Gastrocnemius medialis (tissue), 4 donors: Measurements from ENCODE around the gene NR1D2. TPM values are rescaled to one million over a fixed set of nuclear protein-coding genes. Genes with fewer than 3 reads are reported as not detected.

ENCODE experiments used
- ATAC-seq, 2 donors: fragments of 150-250 bp; one replicate each; pipeline ENCODE4 v1.9.1; 2016
- DNase-seq, 2 donors: peaks; one replicate each; pipeline ENCODE4 v3.0.0-alpha.2; 2019
- H3K27ac ChIP-seq, 4 donors: fragments of 200-600 bp; sonication (generic); 1 replicate in 1 of 4; 2 replicates in 3 of 4; pipeline ENCODE4 v1.5.1; 2016 to 2018; ENCODE audit warnings: mild to moderate bottlenecking in 2 of 4, moderate library complexity in 1 of 4
- H3K27me3 ChIP-seq, 3 donors: fragments of 200-600 bp; sonication (generic) in 2 of 3; 1 replicate in 1 of 3; 2 replicates in 2 of 3; pipeline versions ENCODE4 v1.5.1 to v1.6.0; 2016 to 2019; ENCODE audit warnings: mild to moderate bottlenecking in 1 of 3, moderate library complexity in 1 of 3
- H3K36me3 ChIP-seq, 2 donors: fragments of 200-600 bp; sonication (generic) in 1 of 2; one replicate each; pipeline ENCODE4 v1.5.1; 2017 to 2018
- H3K4me1 ChIP-seq, 2 donors: fragments of 200-600 bp; sonication (generic) in 1 of 2; one replicate each; pipeline ENCODE4 v1.5.1; 2016 to 2017; ENCODE audit warnings: mild to moderate bottlenecking in 2 of 2
- H3K4me3 ChIP-seq, 4 donors: fragments of 200-600 bp; sonication (generic) in 3 of 4; 1 replicate in 1 of 4; 2 replicates in 3 of 4; pipeline ENCODE4 v1.5.1; 2016 to 2019; ENCODE audit warnings: mild to moderate bottlenecking in 2 of 4
- H3K9me3 ChIP-seq, 3 donors: fragments of 200-600 bp; sonication (generic) in 2 of 3; 1 replicate in 1 of 3; 2 replicates in 2 of 3; pipeline ENCODE4 v1.5.1; 2016 to 2019
- POLR2A ChIP-seq, 2 donors: fragments of 450-650 bp; IDR thresholded peaks; one replicate each; pipeline ENCODE4 v1.6.1; 2017; ENCODE audit warnings: antibody characterized with exemption in 2 of 2, mild to moderate bottlenecking in 2 of 2, moderate library complexity in 2 of 2
- in situ Hi-C, 4 donors: fragments of 200-750 bp; cut with MboI; loops; one replicate each; pipeline versions ENCODE4 v1.15.0 to v1.8.0; 2017; ENCODE audit warnings: low sequenced_read_pairs in 4 of 4
- intact Hi-C: fragments of 100-400 bp; cut with DNase I; formaldehyde crosslinking; loops from one replicate; pipeline ENCODE4 v1.15.1; 2023; ENCODE audit warnings: low total_unique reads
- total RNA-seq, 4 donors: library from RNA; depleted of rRNA; stranded (reverse); fragments of >200 nt; gene quantifications; one replicate each; pipeline versions ENCODE4 v1.1.0 to v1.2.3, GENCODE V29; 2016
- TF ChIP-seq, protein P1 (sequence below), 5 experiments: fragments of 450-650 bp in 3 of 5; fragments of 200-600 bp in 2 of 5; sonication (generic) in 2 of 5; IDR thresholded peaks in 4 of 5; conservative IDR thresholded peaks in 1 of 5; 1 replicate in 4 of 5; 2 replicates in 1 of 5; pipeline ENCODE4 v1.5.1; 2016 to 2019; ENCODE audit warnings: antibody characterized with exemption in 5 of 5, mild to moderate bottlenecking in 3 of 5, moderate library complexity in 3 of 5

The NR1D2 gene
- total RNA-seq, 4 donors from 2014 or later = 27.1 to 62.7 (median 51.2) TPM

DNA sequence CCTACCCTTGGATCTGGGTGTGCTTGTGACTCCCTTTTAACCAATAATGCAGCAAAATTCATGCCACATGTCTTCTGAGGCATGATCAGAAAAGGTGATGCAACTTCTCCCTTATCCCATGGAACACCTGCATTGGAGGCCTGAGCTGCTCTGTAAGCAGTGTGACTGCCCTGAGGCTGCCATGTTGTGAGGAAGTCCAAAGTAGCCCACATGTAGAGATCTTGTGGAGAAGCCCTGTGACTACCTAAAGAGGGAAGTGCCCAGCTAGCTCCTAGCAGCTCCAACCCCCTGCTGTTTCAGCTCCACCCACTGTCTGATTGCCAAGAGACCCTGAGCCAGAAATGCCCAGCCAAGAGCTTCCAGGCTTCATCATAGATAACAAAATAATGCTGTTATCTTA lies 6.4 kb upstream of the NR1D2 start:
- ATAC-seq (no peak), DNase-seq (no peak)
- intact Hi-C loops = no loop called here
- H3K27ac ChIP-seq = no peak overlapping the region
- H3K4me3 ChIP-seq = no peak overlapping the region
- no peaks in the 10 kb centered on the region for H3K36me3 ChIP-seq
- H3K4me1 ChIP-seq = peaks cover 5 to 9% of the 10 kb centered on the region in 2 donors
- H3K27me3 ChIP-seq = no peaks in the 10 kb centered on the region
- in situ Hi-C loops = no loop called here
- TF ChIP-seq POLR2A (IDR thresholded peaks at IDR 0.05) = no peak
- TF ChIP-seq, protein P1, sequence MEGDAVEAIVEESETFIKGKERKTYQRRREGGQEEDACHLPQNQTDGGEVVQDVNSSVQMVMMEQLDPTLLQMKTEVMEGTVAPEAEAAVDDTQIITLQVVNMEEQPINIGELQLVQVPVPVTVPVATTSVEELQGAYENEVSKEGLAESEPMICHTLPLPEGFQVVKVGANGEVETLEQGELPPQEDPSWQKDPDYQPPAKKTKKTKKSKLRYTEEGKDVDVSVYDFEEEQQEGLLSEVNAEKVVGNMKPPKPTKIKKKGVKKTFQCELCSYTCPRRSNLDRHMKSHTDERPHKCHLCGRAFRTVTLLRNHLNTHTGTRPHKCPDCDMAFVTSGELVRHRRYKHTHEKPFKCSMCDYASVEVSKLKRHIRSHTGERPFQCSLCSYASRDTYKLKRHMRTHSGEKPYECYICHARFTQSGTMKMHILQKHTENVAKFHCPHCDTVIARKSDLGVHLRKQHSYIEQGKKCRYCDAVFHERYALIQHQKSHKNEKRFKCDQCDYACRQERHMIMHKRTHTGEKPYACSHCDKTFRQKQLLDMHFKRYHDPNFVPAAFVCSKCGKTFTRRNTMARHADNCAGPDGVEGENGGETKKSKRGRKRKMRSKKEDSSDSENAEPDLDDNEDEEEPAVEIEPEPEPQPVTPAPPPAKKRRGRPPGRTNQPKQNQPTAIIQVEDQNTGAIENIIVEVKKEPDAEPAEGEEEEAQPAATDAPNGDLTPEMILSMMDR (IDR thresholded peaks at IDR 0.05 in 4 of 5, conservative IDR thresholded peaks at IDR 0.05 in 1 of 5) = no peak
- no peaks in the 10 kb centered on the region for H3K9me3 ChIP-seq

DNA sequence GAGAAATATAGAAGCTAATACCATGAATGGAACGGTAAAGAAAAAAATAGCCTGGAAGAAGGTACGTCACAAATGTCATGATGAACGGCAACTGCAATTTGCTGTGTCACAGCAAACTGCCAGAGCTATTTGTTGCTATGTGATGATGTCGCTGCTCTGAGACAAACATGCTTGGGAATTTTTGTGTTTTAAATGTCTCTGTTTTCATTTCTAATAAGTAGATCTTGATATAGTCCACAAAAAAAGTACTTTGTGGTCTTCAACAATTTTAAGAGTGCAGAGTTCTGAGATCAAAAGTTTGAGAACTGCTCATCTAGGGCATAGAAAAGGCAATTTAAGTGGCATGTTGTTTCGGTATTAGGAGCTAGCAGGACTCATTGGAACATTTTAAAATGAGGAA lies 4.3 kb upstream of the NR1D2 start:
- no peaks in the 10 kb centered on the region for H3K36me3 ChIP-seq
- H3K27ac ChIP-seq = peak overlapping the region; percentile 58 to 74 (median 66)
- H3K27me3 ChIP-seq = no peaks in the 10 kb centered on the region
- DNase-seq (no peak), ATAC-seq (no peak)
- no peak overlapping the region for H3K4me3 ChIP-seq
- no peaks in the 10 kb centered on the region for H3K9me3 ChIP-seq
- in situ Hi-C loops = no loop called here
- peaks cover 16 to 18% of the 10 kb centered on the region in 2 donors for H3K4me1 ChIP-seq
- TF ChIP-seq, protein P1 (IDR thresholded peaks at IDR 0.05 in 4 of 5, conservative IDR thresholded peaks at IDR 0.05 in 1 of 5) = no peak
- no peak for TF ChIP-seq POLR2A (IDR thresholded peaks at IDR 0.05)
- intact Hi-C loops = no loop called here

DNA sequence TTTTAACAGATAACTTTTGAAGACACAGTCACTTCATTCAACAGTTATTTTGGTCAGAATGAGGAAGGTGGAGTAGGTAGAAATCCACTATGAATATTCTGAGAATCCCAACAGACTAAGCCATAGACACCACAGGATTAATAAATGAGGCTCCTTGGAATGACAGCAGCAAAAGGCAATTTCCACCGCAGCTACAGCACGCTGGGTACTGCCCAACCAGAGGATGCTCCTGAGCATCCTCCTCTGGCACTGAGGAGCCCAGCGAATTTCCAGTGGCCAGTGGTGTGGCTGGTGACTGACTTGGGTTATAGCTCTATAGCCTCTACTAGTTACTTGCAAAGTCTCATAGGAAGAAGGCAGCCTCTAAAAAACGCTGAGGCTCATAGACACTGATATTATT lies 3.6 kb upstream of the NR1D2 start:
- TF ChIP-seq, protein P1 (IDR thresholded peaks at IDR 0.05 in 4 of 5, conservative IDR thresholded peaks at IDR 0.05 in 1 of 5) = no peak
- TF ChIP-seq POLR2A (IDR thresholded peaks at IDR 0.05) = no peak
- Histone ChIP-seq H3K27me3 (no peaks in the 10 kb centered on the region), H3K4me1 (peaks cover 18 to 19% of the 10 kb centered on the region in 2 donors), H3K9me3 (no peaks in the 10 kb centered on the region), H3K27ac (peak overlapping the region; percentile 58 to 74 (median 66)), H3K4me3 (no peak overlapping the region), H3K36me3 (no peaks in the 10 kb centered on the region)
- ATAC-seq = no peak
- intact Hi-C loops = no loop called here
- DNase-seq = no peak
- in situ Hi-C loops = no loop called here

DNA sequence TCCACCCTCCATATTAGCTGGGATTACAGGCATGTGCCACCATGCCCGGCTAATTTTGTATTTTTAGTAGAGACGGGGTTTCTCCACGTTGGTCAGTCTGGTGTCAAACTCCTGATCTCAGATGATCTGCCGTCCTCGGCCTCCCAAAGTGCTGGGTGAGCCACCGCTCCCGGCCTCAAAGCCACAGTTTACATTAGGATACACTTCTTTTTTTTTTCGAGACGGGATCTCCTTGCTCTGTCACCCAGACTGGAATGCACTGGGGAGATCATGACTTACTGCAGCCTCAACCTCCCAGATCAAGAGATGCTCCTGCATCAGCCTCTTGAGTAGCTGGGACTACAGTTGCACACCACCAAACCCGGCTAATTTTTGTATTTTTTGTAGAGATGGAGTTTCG lies 2.5 kb upstream of the NR1D2 start:
- H3K4me1 ChIP-seq = peaks cover 29 to 31% of the 10 kb centered on the region in 2 donors
- H3K27me3 ChIP-seq = no peaks in the 10 kb centered on the region
- no peaks in the 10 kb centered on the region for H3K36me3 ChIP-seq
- intact Hi-C loops = no loop called here
- no peak for ATAC-seq
- H3K27ac ChIP-seq = no peak overlapping the region
- TF ChIP-seq, protein P1 (IDR thresholded peaks at IDR 0.05 in 4 of 5, conservative IDR thresholded peaks at IDR 0.05 in 1 of 5) = no peak
- no peak for TF ChIP-seq POLR2A (IDR thresholded peaks at IDR 0.05)
- H3K4me3 ChIP-seq = no peak overlapping the region
- in situ Hi-C loops = no loop called here
- no peaks in the 10 kb centered on the region for H3K9me3 ChIP-seq
- no peak for DNase-seq
